ENCODE results near the gene FNIP2. TPM values are rescaled to one million over a fixed set of nuclear protein-coding genes. Genes with fewer than 3 reads are reported as not detected.
"Not testable (repeated sequence)": the region's sequence is repeated elsewhere in the genome, so short reads cannot be mapped to it uniquely, and the experiment has no call there.

Gene FNIP2
- total and polyA plus RNA-seq, 9 donors, result 8.8 to 18.5 (median 13.3) TPM

DNA sequence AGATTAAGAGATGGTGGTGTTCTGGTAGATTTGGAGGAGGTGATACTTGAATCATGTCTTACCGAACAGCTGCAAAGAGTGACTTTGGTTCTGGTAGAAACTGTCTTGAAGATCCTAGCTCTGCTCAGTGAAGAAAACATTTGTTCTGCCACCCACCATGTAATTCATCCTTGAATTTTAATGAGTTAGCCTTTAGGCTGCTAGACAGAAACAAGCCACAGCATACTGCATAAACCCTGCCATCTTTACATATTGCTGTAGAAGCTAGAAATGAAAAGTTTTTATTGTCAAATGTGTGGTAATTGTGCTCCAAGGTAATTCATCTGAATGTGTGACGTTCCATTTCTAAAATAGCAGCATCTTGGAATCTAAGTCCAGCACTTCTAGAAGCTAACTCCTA, 173.1 kb downstream of the FNIP2 start:
- WGBS (ENCODE audit: insufficient coverage), result no CpG with 5 or more reads among the region's 2 CpGs
- Histone ChIP-seq H3K27ac (ENCODE audit: low read length) (no peak overlapping the region), H3K27me3 (ENCODE audit: control insufficient read depth, insufficient read depth, low read length) (no peaks in the 10 kb centered on the region), H3K4me3 (ENCODE audit: low read length) (no peak overlapping the region), H3K36me3 (ENCODE audit: control insufficient read depth, insufficient read depth, low read length) (no peaks in the 10 kb centered on the region), H3K9me3 (replicated peaks; ENCODE audit: control insufficient read depth, low read depth, low read length) (no peaks in the 10 kb centered on the region), H3K4me1 (ENCODE audit: control insufficient read depth, insufficient read depth, low read length) (peaks cover 2% of the 10 kb centered on the region)
- no peak for DNase-seq

DNA sequence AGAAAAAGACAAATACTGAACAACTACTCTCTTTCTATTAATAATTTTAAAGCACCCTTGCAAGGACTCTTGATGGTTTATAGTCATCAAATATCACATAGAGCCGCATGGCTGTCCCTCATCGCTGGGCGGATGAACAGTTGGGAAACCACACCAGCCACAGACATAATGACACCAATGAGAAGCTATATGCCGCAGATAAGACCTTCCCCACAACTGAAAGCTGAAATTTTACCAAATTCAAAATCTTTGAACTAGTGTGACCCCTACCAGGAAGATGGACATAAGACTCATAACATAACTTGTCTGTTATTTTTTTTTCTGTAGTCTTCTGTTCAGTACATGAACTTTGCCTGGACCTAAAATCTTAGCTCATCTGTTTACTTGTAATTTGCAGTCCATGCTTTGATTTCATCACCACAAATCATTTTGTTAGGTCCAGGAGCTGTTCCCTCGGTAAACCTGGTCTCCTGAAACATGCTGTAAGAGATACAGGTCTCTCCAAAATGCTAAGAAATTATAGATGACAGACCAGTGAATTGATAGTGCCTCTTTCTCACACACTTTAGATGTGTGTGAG, 176.8 kb downstream of the FNIP2 start:
- H3K27ac ChIP-seq (ENCODE audit: low read length), result no peak overlapping the region
- no peaks in the 10 kb centered on the region for H3K36me3 ChIP-seq (ENCODE audit: control insufficient read depth, insufficient read depth, low read length)
- no peaks in the 10 kb centered on the region for H3K27me3 ChIP-seq (ENCODE audit: control insufficient read depth, insufficient read depth, low read length)
- no peaks in the 10 kb centered on the region for H3K9me3 ChIP-seq (replicated peaks; ENCODE audit: control insufficient read depth, low read depth, low read length)
- H3K4me3 ChIP-seq (ENCODE audit: low read length), result no peak overlapping the region
- 100% methylated on average over 2 of the region's 5 CpGs for WGBS (ENCODE audit: insufficient coverage)
- no peak for DNase-seq
- no peaks in the 10 kb centered on the region for H3K4me1 ChIP-seq (ENCODE audit: control insufficient read depth, insufficient read depth, low read length)

DNA sequence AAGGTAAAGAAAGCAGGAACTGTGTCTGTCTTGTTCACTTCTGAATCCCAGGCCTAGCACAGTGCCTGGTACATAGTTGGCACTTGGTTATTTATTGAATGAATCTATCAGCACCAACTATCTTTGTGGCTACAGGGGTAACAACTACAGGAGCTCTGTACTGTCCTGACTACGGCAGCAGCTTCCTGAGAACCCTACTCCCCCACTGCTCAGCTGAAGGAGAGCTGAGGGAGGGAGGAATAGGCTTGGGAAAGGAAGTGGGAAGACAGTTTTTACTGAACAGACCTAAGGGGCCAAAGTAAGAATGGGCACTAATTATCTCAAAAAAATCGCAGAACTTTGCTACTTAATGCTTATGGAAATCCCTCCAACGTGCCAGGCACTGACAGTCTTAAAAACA, 178.0 kb downstream of the FNIP2 start:
- no peaks in the 10 kb centered on the region for H3K36me3 ChIP-seq (ENCODE audit: control insufficient read depth, insufficient read depth, low read length)
- no peak for DNase-seq
- no CpG with 5 or more reads among the region's 3 CpGs for WGBS (ENCODE audit: insufficient coverage)
- H3K4me1 ChIP-seq (ENCODE audit: control insufficient read depth, insufficient read depth, low read length), result no peaks in the 10 kb centered on the region
- no peak overlapping the region for H3K4me3 ChIP-seq (ENCODE audit: low read length)
- H3K9me3 ChIP-seq (replicated peaks; ENCODE audit: control insufficient read depth, low read depth, low read length), result no peaks in the 10 kb centered on the region
- no peaks in the 10 kb centered on the region for H3K27me3 ChIP-seq (ENCODE audit: control insufficient read depth, insufficient read depth, low read length)
- no peak overlapping the region for H3K27ac ChIP-seq (ENCODE audit: low read length)

DNA sequence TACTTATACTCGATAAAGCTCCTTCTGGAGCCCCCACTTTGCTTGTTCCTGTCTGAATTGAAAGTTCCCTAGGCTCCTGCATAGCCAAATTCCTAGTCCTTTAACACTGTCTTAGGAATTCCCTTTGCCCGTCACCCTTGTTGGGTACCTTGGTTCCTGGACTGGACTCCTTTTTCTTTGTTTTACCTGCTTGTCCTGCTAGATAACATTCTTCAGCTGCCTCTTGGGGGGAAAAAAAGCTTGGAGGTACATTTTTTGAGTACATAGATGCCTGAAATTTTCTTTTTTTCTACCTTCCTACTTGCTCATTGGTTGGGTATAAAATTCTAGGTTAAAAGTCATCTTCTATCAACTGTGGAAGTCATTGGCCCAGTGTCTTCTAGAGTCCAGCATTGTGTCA, 179.2 kb downstream of the FNIP2 start:
- Histone ChIP-seq H3K27ac (ENCODE audit: low read length) (no peak overlapping the region), H3K9me3 (replicated peaks; ENCODE audit: control insufficient read depth, low read depth, low read length) (peaks cover 2% of the 10 kb centered on the region), H3K4me1 (ENCODE audit: control insufficient read depth, insufficient read depth, low read length) (no peaks in the 10 kb centered on the region), H3K4me3 (ENCODE audit: low read length) (no peak overlapping the region), H3K36me3 (ENCODE audit: control insufficient read depth, insufficient read depth, low read length) (no peaks in the 10 kb centered on the region), H3K27me3 (ENCODE audit: control insufficient read depth, insufficient read depth, low read length) (no peaks in the 10 kb centered on the region)
- 100% methylated on average over 1 of the region's 2 CpGs for WGBS (ENCODE audit: insufficient coverage)
- DNase-seq, result no peak

DNA sequence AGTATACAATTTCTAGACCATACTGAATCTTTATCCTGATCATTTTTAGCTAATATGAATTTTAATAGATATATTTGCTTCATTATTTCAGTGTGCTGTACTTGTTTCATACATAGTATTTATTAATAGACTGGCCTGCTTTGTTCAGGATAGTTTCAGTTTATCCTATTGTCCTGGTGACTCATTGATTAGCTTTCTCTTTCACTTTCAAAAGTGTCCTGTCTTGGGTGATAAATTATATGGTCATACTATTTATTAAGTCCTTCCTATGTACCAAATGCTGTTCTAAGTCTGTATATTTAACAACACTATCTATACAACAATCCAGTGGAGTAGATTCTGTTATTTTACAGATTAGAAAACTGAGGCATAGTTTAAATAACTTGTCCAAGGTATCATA, 180.3 kb downstream of the FNIP2 start:
- no peak overlapping the region for H3K27ac ChIP-seq (ENCODE audit: low read length)
- peaks cover 4% of the 10 kb centered on the region for H3K9me3 ChIP-seq (replicated peaks; ENCODE audit: control insufficient read depth, low read depth, low read length)
- no peaks in the 10 kb centered on the region for H3K27me3 ChIP-seq (ENCODE audit: control insufficient read depth, insufficient read depth, low read length)
- no peaks in the 10 kb centered on the region for H3K4me1 ChIP-seq (ENCODE audit: control insufficient read depth, insufficient read depth, low read length)
- DNase-seq, result no peak
- no peak overlapping the region for H3K4me3 ChIP-seq (ENCODE audit: low read length)
- no peaks in the 10 kb centered on the region for H3K36me3 ChIP-seq (ENCODE audit: control insufficient read depth, insufficient read depth, low read length)

DNA sequence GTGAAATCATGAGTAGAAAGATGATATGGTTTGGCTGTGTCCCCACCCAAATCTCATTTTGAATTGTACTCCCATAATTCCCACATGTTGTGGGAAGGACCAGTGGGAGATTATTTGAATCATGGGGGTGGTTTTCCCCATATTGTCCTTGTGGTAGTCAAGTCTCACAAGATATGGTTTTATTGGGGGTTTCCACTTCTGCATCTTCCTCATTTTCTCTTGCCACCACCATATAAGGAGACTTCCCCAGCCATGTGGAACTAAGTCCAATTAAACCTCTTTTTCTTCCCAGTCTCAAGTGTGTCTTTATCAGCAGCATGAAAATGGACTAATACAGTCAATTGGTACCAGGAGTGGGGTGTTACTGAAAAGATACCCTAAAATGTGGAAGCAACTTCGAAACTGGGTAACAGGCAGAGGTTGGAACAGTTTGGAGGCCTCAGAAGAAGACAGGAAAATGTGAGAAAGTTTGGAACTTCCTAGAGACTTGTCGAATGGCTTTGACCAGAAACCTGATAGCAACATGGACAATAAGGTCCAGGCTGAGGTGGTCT, 183.5 kb downstream of the FNIP2 start:
- not testable (repeated sequence) for H3K27ac ChIP-seq (ENCODE audit: low read length); H3K4me3 ChIP-seq (ENCODE audit: low read length); H3K27me3 ChIP-seq (ENCODE audit: control insufficient read depth, insufficient read depth, low read length); H3K36me3 ChIP-seq (ENCODE audit: control insufficient read depth, insufficient read depth, low read length); H3K4me1 ChIP-seq (ENCODE audit: control insufficient read depth, insufficient read depth, low read length); H3K9me3 ChIP-seq (replicated peaks; ENCODE audit: control insufficient read depth, low read depth, low read length); DNase-seq
- WGBS (ENCODE audit: insufficient coverage), result 87% methylated on average over 2 of the region's 2 CpGs

DNA sequence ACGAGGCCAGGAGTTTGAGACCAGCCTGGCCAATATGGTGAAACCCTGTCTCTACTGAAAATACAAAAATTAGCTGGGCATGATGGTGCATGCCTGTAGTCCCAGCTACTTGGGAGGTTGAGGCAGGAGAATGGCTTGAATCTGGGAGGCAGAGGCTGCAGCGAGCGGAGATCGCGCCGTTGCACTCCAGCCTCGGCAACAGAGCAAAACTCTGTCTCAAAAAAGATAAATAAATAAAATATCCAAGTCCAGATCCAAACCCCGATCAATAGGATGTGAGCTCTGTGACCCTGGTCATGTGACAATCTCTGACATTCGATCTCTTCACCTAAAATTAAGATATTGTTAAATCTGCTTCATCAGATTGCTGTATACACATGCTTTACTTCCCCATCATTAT, 187.5 kb downstream of the FNIP2 start:
- WGBS (ENCODE audit: insufficient coverage), result 88% methylated on average over 3 of the region's 9 CpGs
- H3K4me1 ChIP-seq (ENCODE audit: control insufficient read depth, insufficient read depth, low read length); H3K27ac ChIP-seq (ENCODE audit: low read length); DNase-seq; H3K9me3 ChIP-seq (replicated peaks; ENCODE audit: control insufficient read depth, low read depth, low read length); H3K36me3 ChIP-seq (ENCODE audit: control insufficient read depth, insufficient read depth, low read length); H3K27me3 ChIP-seq (ENCODE audit: control insufficient read depth, insufficient read depth, low read length); H3K4me3 ChIP-seq (ENCODE audit: low read length): not testable (repeated sequence)

DNA sequence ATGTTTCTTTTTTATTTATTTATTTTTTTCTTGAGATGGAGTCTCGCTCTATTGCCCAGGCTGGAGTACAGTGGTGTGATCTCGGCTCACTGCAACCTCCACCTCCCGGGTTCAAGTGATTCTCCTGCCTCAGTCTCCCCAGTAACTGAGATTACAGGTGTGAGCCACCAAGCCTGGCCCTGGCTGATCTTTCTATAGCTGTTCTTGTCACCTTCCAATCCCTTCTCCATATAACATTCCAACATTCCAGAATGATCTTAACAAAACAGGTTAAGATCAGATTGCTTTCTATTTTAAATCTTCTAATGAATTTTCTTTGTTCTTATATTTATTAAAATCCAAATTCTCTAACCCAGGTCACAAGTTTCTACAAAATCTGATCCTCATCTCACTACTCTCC, 188.1 kb downstream of the FNIP2 start:
- WGBS (ENCODE audit: insufficient coverage), result no CpG with 5 or more reads among the region's 3 CpGs
- H3K27me3 ChIP-seq (ENCODE audit: control insufficient read depth, insufficient read depth, low read length); H3K4me3 ChIP-seq (ENCODE audit: low read length); H3K36me3 ChIP-seq (ENCODE audit: control insufficient read depth, insufficient read depth, low read length); H3K9me3 ChIP-seq (replicated peaks; ENCODE audit: control insufficient read depth, low read depth, low read length); H3K27ac ChIP-seq (ENCODE audit: low read length); DNase-seq; H3K4me1 ChIP-seq (ENCODE audit: control insufficient read depth, insufficient read depth, low read length): not testable (repeated sequence)

Other genes with a start within 250 kb of the FNIP2 start
- gene RXFP1, start 247.1 kb upstream of the FNIP2 start, total RNA-seq, result 1.1 TPM
- under 1 TPM; 0.05 to 0.54 (median 0.21) TPM for gene RXFP1, start 247.1 kb upstream of the FNIP2 start, polyA plus RNA-seq (ENCODE audit: insufficient read depth in 1 of 8, insufficient read length in 8 of 8, low replicate concordance in 1 of 8)
- gene C4orf46, start 97.1 kb upstream of the FNIP2 start, total RNA-seq, result 11.4 TPM
- 10 to 100 TPM; 15.7 to 24.4 (median 20.3) TPM for gene C4orf46, start 97.1 kb upstream of the FNIP2 start, polyA plus RNA-seq (ENCODE audit: insufficient read depth in 1 of 8, insufficient read length in 8 of 8, low replicate concordance in 1 of 8)
- 24.3 TPM for gene ETFDH, start 96.7 kb upstream of the FNIP2 start, total RNA-seq
- gene ETFDH, start 96.7 kb upstream of the FNIP2 start, polyA plus RNA-seq (ENCODE audit: insufficient read depth in 1 of 8, insufficient read length in 8 of 8, low replicate concordance in 1 of 8), result 10 to 100 TPM; 16.5 to 26.6 (median 19.6) TPM
- gene PPID, start 45.6 kb upstream of the FNIP2 start, total RNA-seq, result 30.3 TPM
- 10 to 100 TPM; 46.7 to 55.2 (median 48.0) TPM for gene PPID, start 45.6 kb upstream of the FNIP2 start, polyA plus RNA-seq (ENCODE audit: insufficient read depth in 1 of 8, insufficient read length in 8 of 8, low replicate concordance in 1 of 8)